ENCODE results near the gene MKLN1. TPM values are rescaled to one million over a fixed set of nuclear protein-coding genes. Genes with fewer than 3 reads are reported as not detected.

Gene MKLN1
- total and polyA plus RNA-seq, 2 of the 4 experiments (the other 2 are of a cell fraction) = 17.5 to 52.0 TPM

- Histone ChIP-seq H2AK9ac (replicated peaks; ENCODE audit: low read depth, low read length, poor library complexity) (no peak overlapping the region), H2AFZ (replicated peaks; ENCODE audit: low read length, poor library complexity) (no peak overlapping the region), H3K18ac (ENCODE audit: low read depth, low read length) (no peak overlapping the region), H4K20me1 (ENCODE audit: insufficient read depth, low read length) (no peaks in the 10 kb centered on the region), H2BK20ac (ENCODE audit: low read depth, low read length) (no peak overlapping the region), H3K23ac (ENCODE audit: low read depth, low read length) (no peak overlapping the region), H4K5ac (ENCODE audit: low read depth, low read length) (no peak overlapping the region), H3K56ac (ENCODE audit: extremely low read depth, insufficient read depth, low read length) (no peak overlapping the region), H4K91ac (ENCODE audit: insufficient read depth, low read depth, low read length) (no peak overlapping the region), H3K27me3 (ENCODE audit: control insufficient read depth, insufficient read depth, low read length) (no peaks in the 10 kb centered on the region), H3K4me1 (ENCODE audit: control insufficient read depth, insufficient read depth, low read length) (peaks cover 6% of the 10 kb centered on the region; the same call in 1 of the 2 replicates), H3K4me3 (ENCODE audit: insufficient read depth, low read depth, low read length) (no peak overlapping the region), H3K4me2 (ENCODE audit: low read depth, low read length) (no peak overlapping the region), H2AK5ac (ENCODE audit: low read depth, low read length) (no peak overlapping the region), H2BK120ac (ENCODE audit: low read depth, low read length) (no peak overlapping the region), H3K9ac (ENCODE audit: low read depth, low read length) (no peak overlapping the region), H3K9me1 (ENCODE audit: insufficient read depth, low read length) (no peaks in the 10 kb centered on the region; the same call in 1 of the 2 replicates), H4K8ac (ENCODE audit: low read depth in 2 of 2, low read length in 2 of 2) (no peak overlapping the region), H3K4ac (ENCODE audit: low read depth, low read length) (no peak overlapping the region), H3K27ac (ENCODE audit: insufficient read depth, low read length) (no peak overlapping the region), H3K79me1 (ENCODE audit: low read depth in 1 of 2, low read length in 2 of 2) (peaks cover 0 to 6% of the 10 kb centered on the region in 2 experiments; a peak in 3 of 4 replicates), H3K14ac (replicated peaks; ENCODE audit: low read depth, low read length) (no peak overlapping the region), H2BK5ac (ENCODE audit: low read depth, low read length, poor library complexity, severe bottlenecking) (no peak overlapping the region), H3K36me3 (ENCODE audit: control insufficient read depth, insufficient read depth, low read length) (peaks cover 5% of the 10 kb centered on the region), H3K9me3 (ENCODE audit: control insufficient read depth, insufficient read depth, low read length) (no peaks in the 10 kb centered on the region), H2BK15ac (ENCODE audit: low read depth, low read length) (no peak overlapping the region)
- BruUV-seq (replicated peaks) = no TSS peak
- dilution Hi-C loops (cut with HindIII; ENCODE audit: low sequenced_read_pairs, unreplicated experiment) = no loop called here
- TF ChIP-seq SMC3 (IDR thresholded peaks at IDR 0.05; ENCODE audit: low read depth, low read length) (no peak), CEBPB (IDR thresholded peaks at IDR 0.05; ENCODE audit: low read depth, low read length) (no peak), MAZ (IDR thresholded peaks at IDR 0.05; ENCODE audit: borderline replicate concordance, low read depth, low read length) (no peak), FOS (IDR thresholded peaks at IDR 0.05; ENCODE audit: low read depth, low read length) (no peak)
- DNase-seq = no peak
- intact Hi-C loops (cut with micrococcal nuclease) = no loop called here
- POLR2A ChIA-PET (ENCODE audit: unreplicated experiment) = interaction anchor here (0.8 kb wide), 1 partner anchor 9 kb away, joined by 3 read pairs; no protein-coding TSS in a partner anchor
- CTCF ChIA-PET = interaction anchor here (1.2 kb wide), 1 partner anchor 13 kb away, joined by 3 read pairs; no protein-coding TSS in a partner anchor
- in situ Hi-C loops (cut with MboI; ENCODE audit: low sequenced_read_pairs) = no loop called here
- no peak for ATAC-seq (ENCODE audit: low read depth)
These were observed 165.9 kb downstream of the MKLN1 start for GRCh38 chr7:131493581-131493980.
